Stimulated activated CD8-positive, alpha-beta memory T cell treated with anti-CD3 and anti-CD28 coated beads, Interleukin-7, amount 100 ng/mL, for 1 hour (primary cell): ENCODE data around the gene GPC6.

Experiments used
- DNase-seq, 2 donors: peaks; one replicate each; pipeline ENCODE4 v3.0.0-alpha.2; 2020; ENCODE audit warnings: low read depth in 2 of 2

GPC6 gene

DNA sequence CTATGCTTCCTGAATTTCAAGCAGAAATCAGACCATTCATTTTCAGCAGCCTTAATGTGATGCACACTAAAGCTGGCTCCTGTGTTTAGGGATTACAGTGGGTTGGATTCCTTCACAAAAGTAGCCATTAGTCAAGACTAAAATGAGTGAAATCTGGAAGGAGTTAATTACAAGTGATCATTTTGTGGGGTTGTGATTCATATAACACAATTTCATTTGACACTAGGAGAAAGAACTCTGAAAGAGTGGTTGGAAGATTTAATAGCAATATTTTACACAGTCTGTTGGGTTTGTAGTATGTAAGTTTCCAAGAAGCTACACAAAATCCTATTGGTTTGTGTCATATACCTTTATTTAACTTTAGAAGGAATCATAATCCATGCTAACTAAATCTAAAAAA lies 1015.9 kb downstream of the GPC6 start:
- DNase-seq: no peak

GRCh38 chr13:94243551-94243950 lies 1016.9 kb downstream of the GPC6 start:
- DNase-seq: no peak

DNA sequence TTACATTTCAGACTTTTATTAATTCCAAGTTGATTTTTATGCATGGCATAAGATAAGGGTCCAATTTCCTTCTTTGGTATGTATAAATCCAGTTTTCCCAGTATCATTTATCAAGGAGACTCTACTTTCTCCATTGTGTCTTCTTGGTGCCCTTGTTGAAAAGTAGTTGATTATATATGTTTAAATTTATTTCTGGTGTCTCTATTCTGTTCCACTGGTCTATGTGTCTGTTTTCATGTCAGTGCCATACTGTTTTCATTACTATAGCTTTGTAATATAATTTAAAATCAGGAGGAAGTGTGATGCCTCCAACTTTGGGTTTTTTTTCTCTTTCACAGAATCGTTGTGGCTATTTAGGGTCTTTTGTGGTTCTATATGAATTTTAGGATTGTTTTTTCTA lies 1019.9 kb downstream of the GPC6 start:
- DNase-seq: no peak

DNA sequence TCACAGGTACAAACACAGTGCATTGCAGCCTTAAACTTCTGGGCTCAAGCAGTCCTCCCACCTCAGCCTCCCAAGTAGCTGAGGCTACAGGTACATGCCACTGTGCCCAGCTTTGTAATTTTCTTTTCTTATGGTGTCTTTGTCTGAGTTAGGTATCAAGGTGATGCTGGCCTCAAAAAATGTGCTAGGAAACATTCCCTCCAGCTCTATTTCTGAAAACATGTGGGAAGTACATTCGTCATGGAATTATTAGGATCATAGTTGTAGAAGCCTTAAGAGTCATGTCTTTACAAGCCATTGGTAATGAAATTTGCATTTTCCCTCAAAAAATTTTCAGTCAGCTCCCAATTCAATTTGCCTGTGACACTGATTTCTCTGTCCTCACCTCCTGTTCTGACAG lies 1021.3 kb downstream of the GPC6 start:
- DNase-seq: no peak

DNA sequence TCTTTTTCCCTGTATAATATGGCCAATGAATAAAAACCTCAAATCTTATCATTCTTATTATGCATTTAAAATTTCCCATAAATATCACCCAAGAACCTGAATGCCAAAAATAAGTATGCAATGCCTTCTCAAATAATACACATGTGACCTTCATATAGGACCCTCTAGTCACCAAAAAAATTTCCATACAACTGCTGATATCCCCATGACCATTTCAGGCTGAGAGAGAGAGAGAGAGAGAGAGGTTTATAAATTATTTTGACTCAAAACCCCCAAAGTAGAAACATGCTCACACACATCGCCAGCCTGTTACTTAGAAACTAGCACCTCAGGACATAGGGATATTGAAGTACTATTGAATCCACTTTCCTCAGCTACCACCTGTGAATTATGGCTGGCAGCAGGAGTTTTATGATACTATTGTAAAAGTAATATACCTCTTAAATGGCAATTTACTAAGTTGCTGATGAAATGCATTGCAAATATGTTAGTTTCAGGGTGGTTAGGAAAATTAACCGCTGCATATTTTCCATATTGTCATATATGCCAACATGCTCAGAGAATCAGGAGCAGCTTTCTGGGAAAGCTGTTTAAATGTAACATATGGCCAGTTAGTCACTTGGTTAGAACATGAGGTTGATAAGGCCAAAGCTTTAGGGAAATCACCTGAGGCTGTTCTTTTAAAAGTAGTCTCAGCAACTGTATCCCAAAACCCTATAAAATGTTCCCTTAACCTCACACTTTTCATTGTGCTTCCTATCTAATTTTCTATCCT lies 1022.0 kb downstream of the GPC6 start:
- DNase-seq: no peak

DNA sequence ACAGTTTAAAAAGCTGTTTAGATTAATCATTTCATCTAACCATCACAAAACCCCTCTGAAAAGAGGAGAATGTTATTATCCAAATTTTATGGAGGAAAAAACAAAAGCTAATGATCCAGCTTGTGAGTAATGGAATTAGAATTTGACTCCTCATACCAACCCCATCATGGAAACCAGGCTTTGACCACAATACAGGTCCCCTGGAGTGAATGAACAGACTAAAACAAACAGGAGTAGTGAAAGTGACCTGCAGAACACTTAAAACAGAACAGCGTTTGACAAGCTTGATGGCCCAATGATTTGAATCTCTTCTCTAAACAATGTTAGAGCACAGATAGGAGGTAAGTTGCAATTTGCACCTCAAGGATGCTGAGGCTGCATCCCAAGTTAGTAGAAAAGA lies 1022.9 kb downstream of the GPC6 start:
- no peak for DNase-seq

GRCh38 chr13:94251831-94252608 lies 1025.4 kb downstream of the GPC6 start:
- DNase-seq: no peak

GRCh38 chr13:94254737-94255136 lies 1028.1 kb downstream of the GPC6 start:
- DNase-seq: no peak

DNA sequence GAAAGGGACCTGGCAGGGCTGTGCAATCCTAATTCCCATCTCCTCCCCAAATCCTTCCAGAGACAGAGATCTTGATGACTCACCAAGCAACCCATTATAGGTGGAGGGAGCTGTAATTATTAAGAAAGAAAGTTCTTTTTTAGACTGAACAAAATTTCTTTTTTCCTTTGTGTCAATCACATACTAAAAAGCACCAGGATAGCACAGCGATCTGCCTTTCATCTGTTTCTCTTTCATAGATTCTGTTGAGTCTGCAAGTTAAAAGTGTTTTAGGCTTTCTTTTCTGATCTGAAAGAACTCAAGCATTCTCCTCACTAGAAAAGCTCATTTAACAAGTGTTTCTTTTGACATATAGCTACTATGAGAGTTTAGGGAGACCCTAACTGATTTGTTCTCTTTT lies 1030.1 kb downstream of the GPC6 start:
- no peak for DNase-seq

GRCh38 chr13:94259984-94260383 lies 1033.4 kb downstream of the GPC6 start:
- no peak for DNase-seq

DNA sequence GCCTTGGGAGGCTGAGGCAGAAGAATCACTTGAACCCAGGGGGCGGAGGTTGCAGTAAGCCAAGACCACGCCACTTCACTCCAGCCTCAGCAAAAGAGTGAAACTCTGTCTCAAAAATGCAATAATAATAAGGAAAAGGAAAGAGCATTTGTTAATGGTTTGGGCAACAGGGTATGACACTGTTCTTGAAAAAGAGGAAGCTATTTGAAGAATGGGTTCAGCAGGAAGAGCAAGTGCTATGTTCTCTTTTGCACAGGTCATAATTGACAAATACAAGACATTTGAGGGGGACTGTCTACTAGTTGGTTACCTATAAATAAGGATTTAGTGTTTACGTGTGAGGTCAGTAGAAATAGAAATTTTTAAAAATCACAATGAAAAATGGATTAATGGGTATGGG lies 1034.6 kb downstream of the GPC6 start:
- no peak for DNase-seq

DNA sequence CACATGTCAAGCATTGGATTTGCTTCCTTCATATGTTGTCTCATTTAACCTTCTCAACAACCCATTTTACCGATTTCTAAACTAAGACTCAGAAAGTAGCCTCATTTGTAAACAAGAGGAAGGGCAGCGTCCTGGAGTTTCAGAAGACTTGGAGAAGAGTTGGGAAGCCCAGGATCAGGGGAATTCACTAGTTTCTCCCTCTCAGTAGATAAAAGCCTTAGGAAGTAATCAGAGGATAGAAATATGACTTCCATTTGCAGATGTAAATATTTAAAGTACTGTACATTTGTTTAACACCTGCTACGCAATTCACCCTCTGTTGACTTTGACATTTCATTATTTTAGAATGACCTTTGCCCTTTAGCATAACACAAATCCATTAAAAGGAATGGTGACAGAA lies 1036.4 kb downstream of the GPC6 start:
- no peak for DNase-seq

DNA sequence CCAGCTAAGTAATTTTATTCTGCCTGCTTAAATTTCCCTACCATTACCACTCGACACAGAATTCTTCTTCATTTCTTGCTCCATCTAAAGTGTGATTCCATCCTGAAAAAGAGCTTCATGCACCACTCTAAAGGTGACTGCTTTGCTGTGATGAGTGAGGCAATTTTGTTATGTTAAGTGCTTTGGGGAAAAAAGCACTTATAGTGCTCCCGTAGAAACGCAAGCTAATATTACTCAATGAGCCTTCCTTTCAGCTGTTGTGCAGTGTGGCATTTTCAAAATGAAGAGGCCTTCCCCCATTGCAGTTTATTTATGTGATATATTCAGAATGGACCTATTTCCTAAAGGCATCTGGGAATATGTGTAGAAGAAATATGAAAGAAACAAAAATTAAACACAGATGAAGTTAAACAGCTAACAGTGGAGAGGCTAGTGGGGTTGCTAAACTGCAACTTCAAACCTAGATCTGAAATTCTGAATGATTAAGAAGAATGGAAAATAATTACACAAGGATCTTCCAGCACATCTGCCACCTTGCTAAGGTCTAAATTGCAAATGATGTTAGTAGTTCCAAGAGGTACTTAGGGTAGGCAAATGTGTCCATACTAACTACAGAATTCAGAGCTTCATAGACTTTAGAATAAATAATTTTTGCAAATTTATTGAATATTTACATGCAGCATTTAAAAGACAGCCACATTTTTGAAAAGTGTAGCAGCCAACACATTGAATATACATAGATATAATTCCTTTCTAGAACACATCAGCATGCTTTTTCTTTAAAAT lies 1041.2 kb downstream of the GPC6 start:
- no peak for DNase-seq

- no peak for DNase-seq
Observed at GRCh38 chr13:94268661-94269060, 1042.1 kb downstream of the GPC6 start.

- DNase-seq: no peak
Observed at GRCh38 chr13:94269557-94269956, 1043.0 kb downstream of the GPC6 start.

DNA sequence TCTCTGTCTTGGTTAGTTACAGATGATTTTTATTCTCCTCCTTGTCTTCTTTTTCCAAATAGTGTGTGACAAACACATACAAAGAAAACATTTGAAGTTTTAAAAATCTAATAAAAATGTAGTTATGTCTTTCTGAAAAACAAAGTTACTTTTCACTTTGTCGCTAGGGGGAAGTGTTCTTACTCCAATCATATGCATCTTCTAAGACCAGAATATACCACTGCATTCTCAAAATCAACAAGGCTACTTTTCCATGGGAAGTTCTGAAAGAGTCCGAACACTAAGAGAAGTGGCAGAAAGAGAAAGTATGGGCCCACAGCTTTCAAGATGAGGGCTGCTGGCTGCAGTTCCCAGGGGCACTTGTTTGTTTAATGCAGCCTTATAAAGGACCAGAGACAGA lies 1043.9 kb downstream of the GPC6 start:
- no peak for DNase-seq

GRCh38 chr13:94272038-94272437 lies 1045.4 kb downstream of the GPC6 start:
- no peak for DNase-seq

GRCh38 chr13:94280349-94280748 lies 1053.7 kb downstream of the GPC6 start:
- no peak for DNase-seq

- no peak for DNase-seq
Observed at GRCh38 chr13:94280845-94281244, 1054.2 kb downstream of the GPC6 start.

DNA sequence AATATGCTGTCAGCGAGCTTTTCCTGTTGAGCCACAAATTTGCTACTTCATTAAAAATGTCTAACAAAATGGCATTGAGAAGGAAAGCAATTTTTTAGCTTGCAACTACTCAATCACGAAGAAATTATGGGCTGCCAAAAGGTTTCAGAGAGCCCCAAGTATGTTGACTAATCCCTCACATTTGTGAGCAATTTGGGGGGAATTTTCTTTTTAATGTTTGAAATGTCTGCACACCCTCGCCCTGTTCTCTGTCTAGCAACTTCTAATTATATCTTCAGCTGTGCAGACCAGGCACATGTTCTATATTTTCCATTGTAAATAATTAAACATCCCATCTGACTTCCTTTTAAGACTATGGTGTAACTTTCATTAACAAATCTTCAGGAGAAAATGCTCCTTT lies 1060.0 kb downstream of the GPC6 start:
- DNase-seq: no peak

DNA sequence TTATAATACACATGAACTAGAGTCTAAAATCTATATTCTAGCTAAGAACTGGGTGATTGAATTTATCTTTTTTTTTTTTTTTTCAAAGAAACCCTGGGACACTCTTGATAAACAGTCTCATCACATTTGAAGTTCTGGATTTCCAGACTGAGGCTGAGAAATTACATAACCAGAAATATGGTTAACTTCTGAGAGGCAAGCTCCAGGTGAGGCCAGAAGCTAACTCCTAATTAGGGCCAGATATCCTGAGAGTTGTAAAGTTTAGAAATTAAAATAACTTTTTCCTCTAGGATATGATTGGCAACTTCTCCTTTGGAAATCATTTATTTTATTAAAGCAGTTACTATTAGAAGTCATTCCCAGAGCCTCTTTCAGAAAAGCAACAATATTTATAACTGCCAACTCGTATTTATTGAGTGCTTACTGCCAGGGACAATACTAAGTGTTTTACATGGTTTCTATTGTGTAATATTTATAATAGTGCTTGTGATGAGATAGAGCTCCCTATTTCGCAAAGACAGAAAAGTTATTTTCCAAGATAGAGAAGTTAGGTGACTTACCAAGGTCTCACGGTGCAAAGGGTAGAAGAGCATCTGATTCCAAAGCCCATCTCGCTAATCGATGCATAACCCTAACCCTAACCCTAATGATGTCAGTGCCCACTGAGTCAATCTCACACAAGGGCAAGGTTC lies 1065.2 kb downstream of the GPC6 start:
- no peak for DNase-seq

DNA sequence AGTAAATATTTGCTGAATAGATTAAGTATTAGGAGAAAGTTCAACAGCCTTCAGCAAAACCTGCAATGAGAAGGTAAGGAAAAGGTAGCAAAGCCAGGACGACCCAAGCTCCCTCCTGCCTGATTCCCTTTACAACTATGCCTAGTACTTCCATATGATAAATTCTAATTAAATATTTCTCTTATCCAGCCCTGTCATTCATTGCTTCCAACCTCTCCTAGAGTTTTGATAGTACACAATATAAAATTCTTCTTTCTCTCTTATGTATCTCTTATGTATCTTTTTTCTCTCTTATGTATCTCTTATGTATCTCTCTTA lies 1065.7 kb downstream of the GPC6 start:
- no peak for DNase-seq
